ENCODE results near the gene STAU1.

Gene STAU1

DNA sequence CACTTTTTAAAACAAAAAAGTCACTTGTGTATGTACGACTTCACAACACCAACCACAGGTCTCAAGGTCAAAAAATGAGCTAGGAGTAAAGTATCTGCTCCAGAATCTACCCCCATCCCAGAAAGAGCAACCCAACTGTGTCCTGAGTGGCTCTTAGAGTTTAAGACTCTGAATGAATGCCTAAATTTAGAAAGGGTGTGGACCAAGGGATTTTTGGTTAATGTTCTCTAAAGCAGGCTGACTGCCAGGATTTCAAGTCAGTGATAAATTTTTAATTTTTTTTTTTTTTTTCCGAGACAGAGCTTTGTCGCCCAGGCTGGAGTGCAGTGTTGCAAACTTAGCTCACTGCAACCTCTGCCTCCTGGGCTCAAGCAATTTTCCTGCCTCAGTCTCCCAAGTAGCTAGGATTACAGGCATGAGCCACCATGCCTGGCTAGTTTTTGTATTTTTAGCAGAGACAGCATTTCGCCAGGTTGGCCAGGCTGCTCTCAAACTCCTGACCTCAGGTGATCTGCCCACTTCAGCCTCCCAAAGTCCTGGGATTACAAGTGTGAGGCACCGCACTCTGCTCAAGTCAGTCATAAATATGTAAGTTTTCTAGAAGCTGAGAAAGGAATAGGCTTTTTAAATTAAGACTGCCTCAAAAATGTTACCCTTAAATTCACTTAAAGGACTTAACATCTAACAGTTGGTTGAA lies 20.2 kb downstream of the STAU1 start:
- in situ Hi-C loops (cut with MboI; ENCODE audit: low sequenced_read_pairs), result no loop called here

- in situ Hi-C loops (cut with MboI; ENCODE audit: low sequenced_read_pairs), result no loop called here
These were observed 21.3 kb downstream of the STAU1 start for GRCh38 chr20:49166534-49167449.

- in situ Hi-C loops (cut with MboI; ENCODE audit: low sequenced_read_pairs), result no loop called here
These were observed 22.5 kb downstream of the STAU1 start for GRCh38 chr20:49165611-49166010.

GRCh38 chr20:49163696-49164095 lies 24.4 kb downstream of the STAU1 start:
- in situ Hi-C loops (cut with MboI; ENCODE audit: low sequenced_read_pairs), result no loop called here

GRCh38 chr20:49161428-49162152 lies 26.5 kb downstream of the STAU1 start:
- in situ Hi-C loops (cut with MboI; ENCODE audit: low sequenced_read_pairs), result no loop called here

- in situ Hi-C loops (cut with MboI; ENCODE audit: low sequenced_read_pairs), result no loop called here
These were observed 27.8 kb downstream of the STAU1 start for GRCh38 chr20:49160057-49160929.

GRCh38 chr20:49157146-49157545 lies 31.0 kb downstream of the STAU1 start:
- in situ Hi-C loops (cut with MboI; ENCODE audit: low sequenced_read_pairs), result no loop called here

GRCh38 chr20:49156481-49156880 lies 31.7 kb downstream of the STAU1 start:
- in situ Hi-C loops (cut with MboI; ENCODE audit: low sequenced_read_pairs), result no loop called here

- in situ Hi-C loops (cut with MboI; ENCODE audit: low sequenced_read_pairs), result no loop called here
These were observed 36.7 kb downstream of the STAU1 start for GRCh38 chr20:49151436-49151835.

DNA sequence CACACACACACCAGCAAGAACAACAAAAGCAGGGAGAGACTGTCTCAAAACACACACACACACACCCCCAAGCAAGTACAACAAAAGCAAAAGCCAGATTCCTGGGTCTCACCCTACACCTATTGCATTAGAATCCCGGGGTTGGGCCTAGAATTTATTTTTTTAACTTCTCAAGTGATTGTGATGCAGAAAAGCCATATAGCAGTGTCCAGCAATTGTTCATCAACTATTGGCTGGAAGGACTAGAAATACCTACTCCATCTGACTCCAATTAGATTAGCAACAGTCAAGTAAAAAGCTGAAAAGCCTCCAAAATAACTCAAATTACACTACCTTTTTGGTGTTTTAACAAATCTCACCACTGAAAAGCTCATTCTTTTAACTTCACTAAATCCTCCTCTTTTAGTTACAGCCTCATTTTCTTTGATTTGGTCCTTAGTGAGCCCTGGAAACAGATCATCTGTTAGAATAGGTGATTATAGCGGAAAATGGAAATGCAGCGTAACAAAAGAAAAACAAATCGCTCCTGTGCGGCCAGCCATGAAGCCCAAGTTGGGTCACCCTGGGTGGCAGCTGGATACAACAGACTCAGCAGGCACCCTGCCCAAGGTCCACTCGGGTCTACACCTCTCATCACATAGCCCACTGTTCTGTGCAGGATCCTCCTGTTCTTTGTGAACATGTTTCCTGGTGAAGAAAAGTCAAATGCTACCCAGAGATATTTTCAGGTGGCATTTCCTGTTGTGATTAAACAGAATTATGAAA lies 38.7 kb downstream of the STAU1 start:
- in situ Hi-C loops (cut with MboI; ENCODE audit: low sequenced_read_pairs), result loop anchor here (25.0 kb wide), 1 partner anchor 363 kb away; no protein-coding TSS in a partner anchor

DNA sequence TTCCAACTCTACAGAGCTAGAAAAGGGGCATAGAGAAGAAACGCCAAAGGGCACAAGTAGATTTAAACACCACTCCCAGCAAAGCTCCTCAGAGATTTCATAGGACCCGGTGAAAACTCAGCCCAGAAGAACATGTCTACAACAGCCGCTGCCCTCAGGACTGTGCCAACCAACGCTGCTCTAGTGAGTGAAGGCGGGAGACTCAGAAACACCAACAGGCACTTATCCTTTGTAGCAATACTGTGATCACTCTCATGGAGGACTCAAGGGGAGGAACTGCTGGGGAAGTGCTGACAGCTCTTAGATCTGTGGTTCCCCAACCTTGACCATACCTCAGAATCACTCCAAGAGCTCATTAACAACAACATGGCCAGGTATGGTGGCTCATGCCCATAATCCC lies 39.5 kb downstream of the STAU1 start:
- in situ Hi-C loops (cut with MboI; ENCODE audit: low sequenced_read_pairs), result loop anchor here (25.0 kb wide), 1 partner anchor 364 kb away; no protein-coding TSS in a partner anchor

GRCh38 chr20:49147296-49147695 lies 40.8 kb downstream of the STAU1 start:
- in situ Hi-C loops (cut with MboI; ENCODE audit: low sequenced_read_pairs), result loop anchor here (25.0 kb wide), 1 partner anchor 365 kb away; no protein-coding TSS in a partner anchor

DNA sequence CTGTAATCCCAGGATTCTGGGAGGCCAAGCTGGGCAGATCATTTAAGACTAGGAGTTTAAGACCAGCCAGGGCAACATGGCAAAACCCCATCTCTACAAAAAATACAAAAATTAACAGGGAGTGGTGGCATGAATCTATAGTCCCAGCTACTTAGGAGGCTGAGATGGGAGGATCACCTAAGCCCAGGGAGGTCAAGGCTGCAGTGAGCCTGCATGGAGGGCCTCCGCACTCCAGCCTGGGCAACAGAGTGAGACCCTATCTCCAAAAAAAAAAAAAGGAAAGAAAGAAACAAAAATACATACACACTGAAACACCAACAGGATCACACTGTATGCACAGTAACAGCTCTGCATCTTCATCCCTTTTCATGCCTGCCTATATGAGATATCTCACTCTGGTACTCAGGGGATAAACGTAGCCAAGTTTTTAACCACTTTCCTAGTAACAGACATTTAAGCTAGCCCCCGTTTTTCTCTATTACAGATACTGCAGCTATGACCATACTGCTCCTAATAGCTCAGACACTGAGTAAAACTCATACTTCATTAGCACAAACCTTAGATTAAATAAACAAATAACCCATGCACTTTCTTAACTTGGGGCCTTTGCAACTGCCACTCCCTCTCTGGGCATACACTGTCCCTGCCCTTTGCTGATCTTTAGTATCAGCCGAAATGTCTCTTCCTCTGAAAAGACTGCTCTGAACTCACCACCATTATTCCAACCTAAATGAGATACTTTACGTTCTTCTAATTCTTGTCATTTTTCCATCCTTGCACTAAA lies 41.5 kb downstream of the STAU1 start:
- in situ Hi-C loops (cut with MboI; ENCODE audit: low sequenced_read_pairs), result loop anchor here (25.0 kb wide), 1 partner anchor 366 kb away; no protein-coding TSS in a partner anchor

- in situ Hi-C loops (cut with MboI; ENCODE audit: low sequenced_read_pairs), result loop anchor here (25.0 kb wide), 1 partner anchor 371 kb away; no protein-coding TSS in a partner anchor
These were observed 47.3 kb downstream of the STAU1 start for GRCh38 chr20:49140834-49141233.

DNA sequence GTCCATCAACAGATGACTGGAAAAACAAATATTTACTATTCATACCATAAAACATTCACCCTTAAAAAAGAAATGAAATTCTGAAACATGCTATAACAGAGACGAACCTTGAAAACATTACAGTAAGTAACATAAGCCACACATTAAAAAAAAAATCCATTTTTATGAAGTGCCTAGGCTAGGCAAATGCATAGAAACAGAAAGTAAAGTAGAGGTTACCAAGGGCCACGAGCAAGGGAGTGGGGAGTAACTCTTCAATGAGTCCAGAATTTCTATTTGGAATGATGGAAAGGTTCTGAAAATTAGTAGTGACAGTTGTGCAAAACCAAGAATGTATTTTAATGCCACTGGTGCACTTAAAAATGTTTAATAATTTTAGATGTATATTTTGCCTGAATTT lies 47.7 kb downstream of the STAU1 start:
- in situ Hi-C loops (cut with MboI; ENCODE audit: low sequenced_read_pairs), result loop anchor here (25.0 kb wide), 1 partner anchor 372 kb away; no protein-coding TSS in a partner anchor

DNA sequence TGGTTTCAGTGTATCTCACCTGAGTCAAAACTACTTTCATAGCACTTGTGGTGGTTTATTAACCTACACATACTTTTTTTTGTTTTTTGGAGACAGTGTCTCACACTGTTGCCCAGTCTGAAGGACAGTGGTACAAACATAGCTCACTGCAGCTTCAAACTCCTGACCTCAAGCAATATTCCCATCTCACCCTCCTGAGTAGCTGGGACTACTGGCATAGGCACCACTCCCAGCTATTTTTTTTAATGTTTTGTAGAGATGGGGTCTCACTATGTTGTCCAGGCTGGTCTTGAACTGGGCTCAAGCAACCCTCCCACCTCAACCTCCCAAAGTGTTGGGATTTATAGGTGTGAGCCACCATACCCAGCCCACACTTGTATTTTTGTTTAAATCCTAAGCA lies 49.7 kb downstream of the STAU1 start:
- in situ Hi-C loops (cut with MboI; ENCODE audit: low sequenced_read_pairs), result loop anchor here (25.0 kb wide), 1 partner anchor 374 kb away; no protein-coding TSS in a partner anchor

GRCh38 chr20:49136817-49137571 lies 51.1 kb downstream of the STAU1 start:
- in situ Hi-C loops (cut with MboI; ENCODE audit: low sequenced_read_pairs), result loop anchor here (25.0 kb wide), 1 partner anchor 375 kb away; no protein-coding TSS in a partner anchor

- in situ Hi-C loops (cut with MboI; ENCODE audit: low sequenced_read_pairs), result loop anchor here (25.0 kb wide), 1 partner anchor 378 kb away; no protein-coding TSS in a partner anchor
These were observed 53.3 kb downstream of the STAU1 start for GRCh38 chr20:49134797-49135196.
